CD14-positive monocyte (primary cell): ENCODE measurements around the gene UMPS. TPM values are rescaled to one million over a fixed set of nuclear protein-coding genes. Genes with fewer than 3 reads are reported as not detected.

ENCODE experiments used
- DNase-seq, 3 donors: peaks; one replicate each; pipeline ENCODE4 v3.0.0-alpha.2; 2011 to 2022
- H2AFZ ChIP-seq: 2 replicates; pipeline ENCODE4 v1.6.0; 2012; ENCODE audit warnings: mild to moderate bottlenecking, low read depth, low read length, inconsistent platforms; ENCODE audit not compliant: insufficient read depth, poor library complexity, severe bottlenecking
- H3K27ac ChIP-seq, 2 donors: 1 replicate in 1 of 2; 2 replicates in 1 of 2; pipeline ENCODE4 v1.5.1; 2012 to 2013; ENCODE audit warnings: low read length in 2 of 2, control low read depth in 1 of 2, inconsistent platforms in 1 of 2, low read depth in 1 of 2, mild to moderate bottlenecking in 1 of 2
- H3K27me3 ChIP-seq, 2 donors: one replicate each; pipeline versions ENCODE4 v1.6.0 to v1.6.1; 2011 to 2013; ENCODE audit warnings: low read length in 2 of 2; ENCODE audit not compliant: control insufficient read depth in 2 of 2, insufficient read depth in 2 of 2
- H3K36me3 ChIP-seq, 2 donors: replicated peaks in 1 of 2; 1 replicate in 1 of 2; 2 replicates in 1 of 2; pipeline versions ENCODE4 v1.5.1 to v1.6.1; 2012 to 2013; ENCODE audit warnings: low read length in 2 of 2, control low read depth in 1 of 2, inconsistent platforms in 1 of 2, mild to moderate bottlenecking in 1 of 2; ENCODE audit not compliant: insufficient read depth in 2 of 2, control insufficient read depth in 1 of 2
- H3K4me1 ChIP-seq, 2 donors: 1 replicate in 1 of 2; 2 replicates in 1 of 2; pipeline versions ENCODE4 v1.5.1 to v1.6.1; 2012 to 2013; ENCODE audit warnings: low read length in 2 of 2, control low read depth in 1 of 2, inconsistent platforms in 1 of 2, mild to moderate bottlenecking in 1 of 2, moderate library complexity in 1 of 2; ENCODE audit not compliant: insufficient read depth in 2 of 2, control insufficient read depth in 1 of 2
- H3K4me2 ChIP-seq: replicated peaks from 2 replicates; pipeline ENCODE3; 2012; ENCODE audit warnings: low read length, moderate library complexity, mild to moderate bottlenecking; ENCODE audit not compliant: poor library complexity, severe bottlenecking; ENCODE audit errors: extremely low read depth
- H3K4me3 ChIP-seq, 3 experiments: fragments of 200-600 bp in 1 of 3; sonication (generic) in 1 of 3; replicated peaks in 1 of 3; 1 replicate in 2 of 3; 2 replicates in 1 of 3; pipeline ENCODE4 v1.5.1; 2011 to 2013; ENCODE audit warnings: low read length in 3 of 3, mild to moderate bottlenecking in 3 of 3, control low read depth in 2 of 3, low read depth in 2 of 3, inconsistent platforms in 1 of 3, moderate library complexity in 1 of 3
- H3K79me2 ChIP-seq: 2 replicates; pipeline ENCODE4 v1.6.0; 2012; ENCODE audit warnings: mild to moderate bottlenecking, control low read depth, inconsistent platforms, low read length, moderate library complexity; ENCODE audit not compliant: insufficient read depth
- H3K9ac ChIP-seq: 2 replicates; pipeline ENCODE4 v1.6.0; 2017; ENCODE audit warnings: low read length, mild to moderate bottlenecking; ENCODE audit not compliant: insufficient read depth, poor library complexity, severe bottlenecking
- H3K9me3 ChIP-seq, 2 donors: replicated peaks in 1 of 2; 1 replicate in 1 of 2; 2 replicates in 1 of 2; pipeline versions ENCODE4 v1.5.1 to v1.6.1; 2012 to 2013; ENCODE audit warnings: low read length in 2 of 2, control low read depth in 1 of 2; ENCODE audit not compliant: control insufficient read depth in 1 of 2, insufficient read depth in 1 of 2
- H4K20me1 ChIP-seq: 2 replicates; pipeline ENCODE4 v1.6.0; 2012; ENCODE audit warnings: mild to moderate bottlenecking, low read length, control low read depth, moderate library complexity; ENCODE audit not compliant: insufficient read depth
- H3K27ac Mint-ChIP-seq, 7 donors: one replicate each; pipeline ENCODE4 v1.8.0; 2020; ENCODE audit warnings: mild to moderate bottlenecking in 7 of 7, mixed read lengths in 7 of 7, moderate library complexity in 6 of 7, inconsistent platforms in 2 of 7
- H3K27me3 Mint-ChIP-seq, 3 donors: one replicate each; pipeline ENCODE4 v1.8.0; 2021 to 2022; ENCODE audit warnings: low read depth in 3 of 3, mild to moderate bottlenecking in 3 of 3, mixed read lengths in 3 of 3, moderate library complexity in 3 of 3, inconsistent platforms in 1 of 3
- H3K36me3 Mint-ChIP-seq, 2 donors: one replicate each; pipeline ENCODE4 v1.8.0; 2020; ENCODE audit warnings: mixed read lengths in 2 of 2, inconsistent platforms in 1 of 2, mild to moderate bottlenecking in 1 of 2
- H3K4me1 Mint-ChIP-seq: one replicate; pipeline ENCODE4 v1.8.0; 2020; ENCODE audit warnings: mild to moderate bottlenecking, mixed read lengths
- H3K4me3 Mint-ChIP-seq, 2 donors: one replicate each; pipeline ENCODE4 v1.8.0; 2020; ENCODE audit warnings: mild to moderate bottlenecking in 2 of 2, mixed read lengths in 2 of 2, moderate library complexity in 1 of 2
- H3K9me3 Mint-ChIP-seq, 7 donors: one replicate each; pipeline ENCODE4 v1.8.0; 2020 to 2022; ENCODE audit warnings: mixed read lengths in 7 of 7, mild to moderate bottlenecking in 6 of 7, moderate library complexity in 6 of 7, inconsistent platforms in 2 of 7
- CTCF ChIP-seq: fragments of 200-600 bp; IDR thresholded peaks from one replicate; pipeline ENCODE4 v1.8.0; 2022; ENCODE audit warnings: antibody characterized with exemption, mild to moderate bottlenecking
- WGBS: methylation state at CpG from one replicate; pipeline ENCODE4 v1.1.5; 2013; ENCODE audit warnings: missing lambda C conversion rate; ENCODE audit not compliant: insufficient coverage; 5-methylcytosine and 5-hydroxymethylcytosine counted together
- intact Hi-C, 2 donors: fragments of 100-400 bp; cut with micrococcal nuclease; formaldehyde crosslinking; loops; one replicate each; pipeline versions ENCODE4 v1.15.0 to v1.15.1; 2023
- polyA plus RNA-seq, 3 donors: library from polyadenylated mRNA; depleted of rRNA in 1 of 3; unstranded in 2 of 3; stranded (reverse) in 1 of 3; fragments of 300-500 nt in 2 of 3; fragments of >200 nt in 1 of 3; fragmentation: Illumina TruSeq in 2 of 3; gene quantifications; 1 replicate in 2 of 3; 2 replicates in 1 of 3; pipeline ENCODE4 v1.2.3, GENCODE V29; 2012 to 2021

The UMPS gene
- polyA plus RNA-seq, 3 donors: 4.6 to 13.5 (median 9.1) TPM

GRCh38 chr3:124779116-124779515 lies 48.9 kb downstream of the UMPS start:
- H3K9me3 ChIP-seq: no peaks in the 10 kb centered on the region
- Mint-ChIP-seq H3K36me3 (no peaks in the 10 kb centered on the region), H3K4me3 (peak overlapping the region in 1 of 2 donors; percentile 16), H3K4me1 (peaks cover 22% of the 10 kb centered on the region), H3K27ac (no peak overlapping the region), H3K27me3 (peaks cover 4 to 11% (median 4%) of the 10 kb centered on the region in 3 donors), H3K9me3 (peaks cover 0 to 5% (median 0%) of the 10 kb centered on the region in 7 donors)
- WGBS: 100% methylated on average over 3 of the region's 7 CpGs
- DNase-seq: no peak
- no peak overlapping the region for H3K4me3 ChIP-seq
- no peaks in the 10 kb centered on the region for H3K27me3 ChIP-seq
- H3K9ac ChIP-seq: no peak overlapping the region
- H4K20me1 ChIP-seq: no peaks in the 10 kb centered on the region
- no peaks in the 10 kb centered on the region for H3K36me3 ChIP-seq
- H3K79me2 ChIP-seq: no peaks in the 10 kb centered on the region
- peaks cover 12 to 13% of the 10 kb centered on the region in 2 donors for H3K4me1 ChIP-seq
- no peak overlapping the region for H3K4me2 ChIP-seq
- intact Hi-C loops: no loop called here
- H2AFZ ChIP-seq: no peak overlapping the region
- no peak overlapping the region for H3K27ac ChIP-seq
- no peak for TF ChIP-seq CTCF

- Histone ChIP-seq H3K4me2 (no peak overlapping the region), H3K4me1 (peaks cover 19% of the 10 kb centered on the region in 2 donors), H3K79me2 (no peaks in the 10 kb centered on the region), H3K27ac (no peak overlapping the region), H3K9me3 (no peaks in the 10 kb centered on the region), H3K4me3 (no peak overlapping the region), H3K9ac (no peak overlapping the region), H4K20me1 (no peaks in the 10 kb centered on the region), H2AFZ (no peak overlapping the region), H3K36me3 (no peaks in the 10 kb centered on the region), H3K27me3 (no peaks in the 10 kb centered on the region)
- Mint-ChIP-seq H3K36me3 (no peaks in the 10 kb centered on the region), H3K27ac (no peak overlapping the region), H3K4me3 (no peak overlapping the region), H3K27me3 (peaks cover 4 to 11% (median 5%) of the 10 kb centered on the region in 3 donors), H3K9me3 (peaks cover 0 to 2% (median 0%) of the 10 kb centered on the region in 7 donors), H3K4me1 (peaks cover 29% of the 10 kb centered on the region)
- WGBS: 88% methylated on average over 8 of the region's 9 CpGs
- no peak for DNase-seq
- no peak for TF ChIP-seq CTCF
- intact Hi-C loops: loop anchor here in 1 of 2 donors (5.0 kb wide), 1 partner anchor 108 kb away; the partner anchor contains the start of gene ITGB5
Measured at GRCh38 chr3:124779751-124780191, 49.5 kb downstream of the UMPS start.
